Right cardiac atrium (tissue), 5 donors: ENCODE data around the gene DGCR2. TPM values are rescaled to one million over a fixed set of nuclear protein-coding genes. Genes with fewer than 3 reads are reported as not detected.
"Not testable (repeated sequence)": the region's sequence is repeated elsewhere in the genome, so short reads cannot be mapped to it uniquely, and the experiment has no call there.

ENCODE experiments used
- ATAC-seq, 2 donors: fragments of 200-7000 bp; cut with Tn5 transposase; one replicate each; pipeline versions ENCODE4 v1.8.0 to v1.9.1; 2020; ENCODE audit warnings: moderate library complexity in 2 of 2, mild to moderate bottlenecking in 1 of 2
- DNase-seq, 3 donors: peaks; one replicate each; pipeline ENCODE4 v3.0.0-alpha.2; 2020
- H3K27ac ChIP-seq: one replicate; pipeline ENCODE4 v1.5.1; 2013; ENCODE audit warnings: mild to moderate bottlenecking, low read length, control low read depth, moderate library complexity
- H3K27me3 ChIP-seq: one replicate; pipeline ENCODE4 v1.6.1; 2013; ENCODE audit not compliant: control insufficient read depth, insufficient read depth
- H3K4me1 ChIP-seq: one replicate; pipeline ENCODE4 v1.6.1; 2013; ENCODE audit warnings: low read length; ENCODE audit not compliant: control insufficient read depth, insufficient read depth
- H3K4me3 ChIP-seq: one replicate; pipeline ENCODE4 v1.5.1; 2013; ENCODE audit warnings: low read length, control low read depth
- H3K9me3 ChIP-seq: one replicate; pipeline ENCODE4 v1.6.1; 2013; ENCODE audit warnings: low read length; ENCODE audit not compliant: control insufficient read depth
- WGBS: extraction: QIAGEN DNeasy Blood & Tissue Kit; methylation state at CpG from one replicate; pipeline ENCODE4 v1.1.7; 2013; 5-methylcytosine and 5-hydroxymethylcytosine counted together
- intact Hi-C, 4 donors: fragments of 100-400 bp; cut with DNase I; formaldehyde crosslinking; loops; one replicate each; pipeline versions ENCODE4 v1.11.0 to v1.14.0; 2022 to 2023
- polyA plus RNA-seq: library from polyadenylated mRNA; stranded (reverse); fragments of 200-250 nt; gene quantifications from one replicate; pipeline ENCODE4 v1.2.3, GENCODE V29; 2013
- total RNA-seq, 4 donors: library from RNA; stranded (reverse); fragmentation: NEBNext Ultra II Directional; extraction: Animal tissue kit (Norgen Biotek cat#: 25700); gene quantifications; one replicate each; pipeline ENCODE4 v1.2.1, GENCODE V29; 2021
- donor health status: healthy with polysubstance abuse.
- donor health status: DM: no; HTN: yes; CAD: no.
- donor health status: DM: no; HTN: no; CAD: no.
- donor health status: DM: no; HTN: yes; CAD: no; lungs with severe emphysema.
- donor health status: DM: yes; HTN: yes; CAD: no.

The DGCR2 gene
- total and polyA plus RNA-seq, 5 donors, result 28.9 to 38.8 (median 34.9) TPM

DNA sequence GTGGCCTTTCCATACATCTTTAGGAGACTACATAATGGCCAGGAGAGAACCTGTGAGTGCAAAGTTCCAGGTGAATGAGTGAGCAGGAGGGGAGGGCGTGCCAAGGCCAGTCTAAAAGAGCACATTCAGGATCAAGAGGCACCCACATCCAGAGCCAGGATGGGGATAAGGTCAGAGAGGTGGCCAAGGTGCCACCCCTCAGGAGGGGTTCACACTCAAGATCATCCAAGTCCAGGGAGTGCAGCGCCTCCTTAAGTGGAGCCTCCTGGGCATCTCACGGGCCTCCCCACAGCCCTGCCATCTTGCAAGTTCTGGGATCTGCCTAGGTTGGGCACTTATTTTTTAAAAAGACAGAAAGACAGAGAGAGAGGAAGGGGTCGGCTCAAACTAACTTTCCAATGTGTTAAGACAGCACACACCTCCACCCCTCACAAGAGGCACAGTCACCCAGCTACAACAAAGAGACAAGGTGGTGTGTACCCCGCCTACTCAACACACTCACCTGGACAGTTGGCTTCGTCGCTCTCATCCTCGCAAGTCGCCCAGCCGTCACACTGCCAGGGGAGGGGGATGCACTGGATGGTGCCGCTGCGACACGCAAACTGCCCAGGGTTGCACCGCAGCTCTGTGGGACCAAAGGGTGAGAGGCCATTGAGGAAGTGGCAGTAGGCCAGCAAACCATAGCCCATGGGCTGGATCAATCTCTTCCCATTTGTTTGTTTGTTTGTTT, 33.2 kb downstream of the DGCR2 start:
- ATAC-seq (no peak), DNase-seq (no peak)
- 99% methylated on average over 14 of the region's 14 CpGs for WGBS
- Histone ChIP-seq H3K4me3 (no peak overlapping the region), H3K27me3 (no peaks in the 10 kb centered on the region), H3K9me3 (no peaks in the 10 kb centered on the region), H3K4me1 (peaks cover 4% of the 10 kb centered on the region), H3K27ac (no peak overlapping the region)
- intact Hi-C loops, result no loop called here

DNA sequence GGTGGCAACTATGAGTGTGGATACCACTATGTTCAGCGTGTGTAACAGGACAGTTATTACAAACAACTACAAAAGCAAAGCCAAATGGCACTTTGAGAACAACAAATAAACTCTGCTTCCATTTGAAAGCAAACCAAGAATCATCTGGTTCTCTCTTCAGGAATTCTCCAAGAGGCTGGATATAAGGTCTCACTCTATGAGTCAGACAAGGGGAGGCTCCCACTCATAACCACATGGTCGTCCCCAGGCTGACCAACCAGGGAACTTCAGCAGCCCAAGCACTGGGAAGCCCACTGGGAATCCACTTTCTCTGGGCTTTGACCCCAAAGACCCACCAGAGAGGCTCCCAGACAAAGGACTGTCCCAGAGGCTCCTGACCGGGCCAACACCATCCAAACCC, 35.3 kb downstream of the DGCR2 start:
- H3K4me1 ChIP-seq, result peaks cover 4% of the 10 kb centered on the region
- no peak overlapping the region for H3K27ac ChIP-seq
- no peaks in the 10 kb centered on the region for H3K27me3 ChIP-seq
- intact Hi-C loops, result no loop called here
- H3K4me3 ChIP-seq, result no peak overlapping the region
- DNase-seq (no peak), ATAC-seq (no peak)
- H3K9me3 ChIP-seq, result no peaks in the 10 kb centered on the region
- WGBS, result 88% methylated on average over 3 of the region's 3 CpGs

DNA sequence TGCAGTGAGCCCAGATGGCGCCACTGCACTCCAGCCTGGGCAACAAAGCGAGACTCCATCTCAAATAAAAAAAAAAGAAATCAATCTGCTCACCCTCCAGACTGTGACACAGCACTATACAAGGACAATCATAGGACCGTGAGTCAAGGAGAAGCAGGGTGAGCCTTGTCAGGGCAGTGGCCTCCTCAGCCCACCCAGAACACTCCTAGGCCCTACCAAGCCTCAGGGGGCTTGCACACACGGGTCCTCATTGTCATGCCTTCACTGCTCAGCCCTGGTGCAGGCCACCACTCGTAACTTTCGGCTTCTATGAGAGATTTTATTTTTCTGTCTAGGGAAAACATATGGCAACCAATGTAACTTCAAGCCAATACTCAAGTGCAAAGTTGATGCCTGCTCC, 35.8 kb downstream of the DGCR2 start:
- Histone ChIP-seq H3K27me3 (no peaks in the 10 kb centered on the region), H3K27ac (peak overlapping the region; percentile 15), H3K4me3 (no peak overlapping the region), H3K9me3 (no peaks in the 10 kb centered on the region), H3K4me1 (peaks cover 4% of the 10 kb centered on the region)
- intact Hi-C loops, result no loop called here
- DNase-seq (no peak), ATAC-seq (peak; percentile 36 to 57)
- 90% methylated on average over 6 of the region's 6 CpGs for WGBS

DNA sequence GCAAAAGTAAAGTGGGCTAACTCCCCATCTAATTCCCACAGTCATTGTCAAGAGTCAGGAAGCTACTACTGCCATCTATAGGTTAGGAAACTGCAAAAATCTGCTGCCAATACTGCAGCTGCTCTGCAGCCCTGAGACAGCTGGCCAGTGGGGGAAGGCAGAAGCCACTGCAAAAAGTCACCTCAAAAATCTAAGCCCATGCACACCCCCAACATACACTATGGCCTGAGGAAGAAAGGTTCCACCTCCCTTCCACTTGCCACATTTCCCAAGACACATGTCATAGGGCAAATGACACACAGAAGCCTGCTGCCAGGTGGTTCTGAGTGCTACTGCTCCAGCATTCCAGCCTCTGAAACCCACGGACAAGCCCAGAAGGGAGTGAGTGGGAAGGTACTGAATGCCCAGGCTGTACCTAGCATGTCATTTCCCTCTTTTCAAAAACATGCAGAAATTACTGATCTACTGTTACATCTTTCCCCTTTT, 36.9 kb downstream of the DGCR2 start:
- H3K27ac ChIP-seq, result peak overlapping the region; percentile 63
- ATAC-seq, result peak; percentile 25 to 36

GRCh38 chr22:19084586-19084985, 37.6 kb downstream of the DGCR2 start:
- ATAC-seq, H3K27ac ChIP-seq: not testable (repeated sequence)
- 94% methylated on average over 10 of the region's 32 CpGs for WGBS

More for the DNA sequence above, 36.9 kb downstream of the DGCR2 start:
- no peaks in the 10 kb centered on the region for H3K9me3 ChIP-seq
- 30% methylated on average over 1 of the region's 1 CpG for WGBS
- intact Hi-C loops, result no loop called here
- no peak overlapping the region for H3K4me3 ChIP-seq
- H3K27me3 ChIP-seq, result no peaks in the 10 kb centered on the region
- no peak for DNase-seq
- peaks cover 4% of the 10 kb centered on the region for H3K4me1 ChIP-seq

DNA sequence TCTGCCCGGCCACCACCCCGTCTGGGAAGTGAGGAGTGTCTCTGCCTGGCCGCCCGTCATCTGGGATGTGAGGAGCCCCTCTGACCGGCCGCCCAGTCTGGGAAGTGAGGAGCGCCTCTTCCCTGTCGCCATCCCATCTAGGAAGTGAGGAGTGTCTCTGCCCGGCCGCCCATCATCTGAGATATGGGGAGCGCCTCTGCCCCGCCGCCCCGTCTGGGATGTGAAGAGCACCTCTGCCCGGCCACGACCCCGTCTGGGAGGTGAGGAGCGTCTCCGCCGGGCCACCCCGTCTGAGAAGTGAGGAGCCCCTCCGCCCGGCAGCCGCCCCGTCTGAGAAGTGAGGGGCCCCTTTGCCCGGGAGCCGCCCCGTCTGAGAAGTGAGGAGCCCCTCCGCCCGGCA, 38.1 kb downstream of the DGCR2 start:
- DNase-seq, ATAC-seq, intact Hi-C loops, H3K27me3 ChIP-seq, H3K9me3 ChIP-seq, H3K27ac ChIP-seq, H3K4me3 ChIP-seq, H3K4me1 ChIP-seq: not testable (repeated sequence)
- 85% methylated on average over 28 of the region's 30 CpGs for WGBS

More at GRCh38 chr22:19084586-19084985, 37.6 kb downstream of the DGCR2 start:
- H3K4me1 ChIP-seq, intact Hi-C loops, H3K27me3 ChIP-seq, DNase-seq, H3K9me3 ChIP-seq, H3K4me3 ChIP-seq: not testable (repeated sequence)

DNA sequence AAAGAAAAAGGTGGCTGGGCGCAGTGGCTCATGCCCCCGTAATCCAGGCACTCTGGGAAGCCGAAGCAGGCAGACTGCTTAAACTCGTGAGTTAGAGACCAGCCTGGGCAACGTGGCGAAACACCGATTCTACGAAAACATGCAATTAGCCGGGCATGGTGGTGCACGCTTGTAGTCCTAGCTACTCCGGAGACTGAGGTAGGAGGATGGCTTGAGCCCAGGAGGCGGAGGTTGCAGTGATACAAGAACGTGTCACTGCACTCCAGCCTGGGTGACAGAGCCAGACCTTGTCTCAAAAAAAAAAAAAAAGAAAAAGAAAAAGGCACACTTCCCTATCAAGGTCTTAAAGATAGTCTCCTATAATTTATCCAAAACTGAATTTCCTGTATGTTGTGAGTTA, 39.4 kb downstream of the DGCR2 start:
- 83% methylated on average over 13 of the region's 13 CpGs for WGBS
- DNase-seq, result no peak
- no peak overlapping the region for H3K27ac ChIP-seq
- peaks cover 4% of the 10 kb centered on the region for H3K4me1 ChIP-seq
- no peak for ATAC-seq
- no peak overlapping the region for H3K4me3 ChIP-seq
- H3K9me3 ChIP-seq, result no peaks in the 10 kb centered on the region
- H3K27me3 ChIP-seq, result no peaks in the 10 kb centered on the region
- intact Hi-C loops, result no loop called here

DNA sequence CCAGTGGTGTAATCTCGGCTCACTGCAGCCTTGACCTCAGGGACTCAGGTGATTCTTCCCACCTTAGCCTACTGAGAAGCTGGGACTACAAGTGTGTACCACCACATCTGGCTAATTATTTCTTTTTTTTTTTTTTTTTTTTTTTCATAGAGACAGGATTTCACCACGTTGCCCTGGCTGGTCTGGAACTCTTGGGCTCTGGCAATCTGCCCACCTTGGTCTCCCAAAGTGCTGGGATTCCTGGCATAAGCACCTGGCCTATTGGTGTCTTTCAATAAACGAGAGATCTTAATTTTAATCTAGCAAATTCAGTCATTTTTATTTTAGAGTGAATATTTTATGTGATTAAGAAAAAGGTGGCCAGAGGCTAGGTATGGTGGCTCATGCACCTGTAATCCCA, 40.1 kb downstream of the DGCR2 start:
- 63% methylated on average over 3 of the region's 3 CpGs for WGBS
- intact Hi-C loops, result no loop called here
- ATAC-seq (no peak), DNase-seq (no peak)
- peaks cover 4% of the 10 kb centered on the region for H3K4me1 ChIP-seq
- H3K27me3 ChIP-seq, result no peaks in the 10 kb centered on the region
- no peak overlapping the region for H3K27ac ChIP-seq
- H3K9me3 ChIP-seq, result no peaks in the 10 kb centered on the region
- no peak overlapping the region for H3K4me3 ChIP-seq

DNA sequence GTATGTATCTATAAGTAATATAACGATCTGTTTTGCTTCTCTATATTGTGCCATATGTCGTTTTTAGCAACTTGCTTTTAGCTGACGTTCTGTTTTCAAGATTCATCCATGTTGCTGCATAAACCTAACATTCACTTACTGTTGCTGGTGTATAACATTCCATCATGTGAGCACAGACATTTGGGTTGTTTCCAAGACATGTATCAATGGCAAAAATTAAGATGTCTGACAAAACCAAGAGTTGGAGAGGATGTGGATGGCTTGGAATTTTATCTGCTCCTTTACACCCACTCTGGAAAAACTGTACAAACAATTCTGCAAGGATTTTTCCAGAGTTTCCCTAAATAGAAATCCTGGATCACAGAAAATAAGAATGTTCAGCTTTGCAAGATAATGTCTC, 40.9 kb downstream of the DGCR2 start:
- ATAC-seq (no peak), DNase-seq (no peak)
- Histone ChIP-seq H3K27me3 (no peaks in the 10 kb centered on the region), H3K9me3 (no peaks in the 10 kb centered on the region), H3K4me3 (no peak overlapping the region), H3K27ac (no peak overlapping the region), H3K4me1 (peaks cover 2% of the 10 kb centered on the region)
- WGBS, result 65% methylated on average over 3 of the region's 3 CpGs
- intact Hi-C loops, result no loop called here

DNA sequence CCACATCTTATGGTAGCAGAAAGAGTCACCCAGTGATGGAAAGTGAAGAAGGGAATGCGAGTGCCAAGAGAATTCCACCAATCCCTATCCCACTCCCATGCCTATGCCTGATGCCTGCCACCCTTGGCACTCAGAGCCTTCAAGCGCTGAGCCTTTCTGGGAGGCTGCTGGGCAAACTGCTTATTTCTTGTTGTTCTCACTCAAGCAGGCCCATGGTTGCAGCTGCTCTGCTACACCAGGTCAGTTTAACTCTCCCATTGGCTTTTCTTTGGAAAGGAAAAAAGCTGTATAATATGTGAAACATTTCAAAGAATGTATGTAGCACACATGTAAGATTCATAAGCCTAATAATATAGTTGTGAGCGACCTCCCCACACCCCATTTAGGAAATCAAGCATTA, 41.4 kb downstream of the DGCR2 start:
- Histone ChIP-seq H3K9me3 (no peaks in the 10 kb centered on the region), H3K4me3 (no peak overlapping the region), H3K27ac (no peak overlapping the region), H3K4me1 (peaks cover 2% of the 10 kb centered on the region), H3K27me3 (no peaks in the 10 kb centered on the region)
- intact Hi-C loops, result no loop called here
- ATAC-seq (no peak), DNase-seq (no peak)
- 94% methylated on average over 3 of the region's 3 CpGs for WGBS

- ATAC-seq, result no peak
- Histone ChIP-seq H3K27ac (no peak overlapping the region), H3K4me3 (no peak overlapping the region), H3K27me3 (no peaks in the 10 kb centered on the region), H3K4me1 (no peaks in the 10 kb centered on the region), H3K9me3 (no peaks in the 10 kb centered on the region)
- DNase-seq, result no peak
- WGBS, result 84% methylated on average over 4 of the region's 4 CpGs
- intact Hi-C loops, result no loop called here
These were observed 42.5 kb downstream of the DGCR2 start for GRCh38 chr22:19079691-19080090.

- Histone ChIP-seq H3K4me3 (no peak overlapping the region), H3K4me1 (no peaks in the 10 kb centered on the region), H3K27ac (no peak overlapping the region), H3K9me3 (no peaks in the 10 kb centered on the region), H3K27me3 (no peaks in the 10 kb centered on the region)
- DNase-seq (no peak), ATAC-seq (no peak)
- 60% methylated on average over 1 of the region's 1 CpG for WGBS
- intact Hi-C loops, result no loop called here
These were observed 46.8 kb downstream of the DGCR2 start for GRCh38 chr22:19075404-19075803.
